GM12878 (cell line): ENCODE results near the gene SLC1A2. TPM values are rescaled to one million over a fixed set of nuclear protein-coding genes. Genes with fewer than 3 reads are reported as not detected.

Experiments
- ATAC-seq: fragments of 200-7000 bp; cut with Tn5 transposase; 3 replicates; pipeline ENCODE4 v1.9.1; 2020; ENCODE audit warnings: mild to moderate bottlenecking, moderate library complexity
- BruUV-seq: library from RNA; stranded (reverse); fragments of 400-500 nt; replicated peaks from 2 replicates; lab custom pipeline; 2021; lab: Mats Ljungman, UMichigan
- CTCF ChIA-PET: fragments of 300-600 bp; sonication (Branson Sonifier 250); formaldehyde crosslinking; extraction: SDS; loops from one replicate; lab custom pipeline; 2021; ENCODE audit warnings: inconsistent platforms; lab: Yijun Ruan, JAX
- POLR2A ChIA-PET: fragments of 350-600 bp; formaldehyde crosslinking; extraction: SDS; loops from one replicate; lab custom pipeline; 2021; ENCODE audit warnings: inconsistent platforms; lab: Charles Lee
- RAD21 ChIA-PET: fragments of 300-600 bp; sonication (Branson Sonifier 250); formaldehyde crosslinking; loops from one replicate; lab custom pipeline; 2023; ENCODE audit warnings: antibody characterized with exemption; ENCODE audit not compliant: unreplicated experiment; lab: Charles Lee
- SMC1A ChIA-PET: fragments of 300-600 bp; sonication (Branson Sonifier 250); formaldehyde crosslinking; loops from one replicate; lab custom pipeline; 2023; ENCODE audit not compliant: unreplicated experiment, uncharacterized antibody; lab: Charles Lee
- DNase-seq: peaks from one replicate; pipeline ENCODE4 v3.0.0-alpha.2; 2011; ENCODE audit warnings: low read depth, low spot score
- FAIRE-seq: peaks from 3 replicates; lab custom pipeline; 2011; peaks lifted over from hg19 to GRCh38; lab: Jason Lieb, UNC
- H2AFZ ChIP-seq: 2 replicates; pipeline ENCODE4 v1.6.0; 2011; ENCODE audit warnings: low read depth, low read length, control low read depth; ENCODE audit not compliant: control insufficient read depth
- H3K27ac ChIP-seq: 2 replicates; pipeline ENCODE4 v1.5.1; 2011; ENCODE audit warnings: control low read depth; ENCODE audit not compliant: control insufficient read depth, insufficient read depth
- H3K27me3 ChIP-seq, 2 experiments: replicated peaks in 1 of 2; 2 replicates each; pipeline versions ENCODE4 v1.6.0 to v1.6.1; 2011; ENCODE audit warnings: low read length in 1 of 2; ENCODE audit not compliant: control insufficient read depth in 2 of 2, insufficient read depth in 2 of 2
- H3K36me3 ChIP-seq, 2 experiments: 2 replicates each; pipeline ENCODE4 v1.5.1; 2011; ENCODE audit warnings: low read length in 1 of 2; ENCODE audit not compliant: control insufficient read depth in 2 of 2, insufficient read depth in 2 of 2
- H3K4me1 ChIP-seq: 2 replicates; pipeline ENCODE4 v1.6.1; 2011; ENCODE audit warnings: mild to moderate bottlenecking, low read length, moderate library complexity, mixed read lengths; ENCODE audit not compliant: control insufficient read depth, insufficient read depth
- H3K4me2 ChIP-seq: 2 replicates; pipeline ENCODE4 v1.6.0; 2011; ENCODE audit warnings: control low read depth; ENCODE audit not compliant: control insufficient read depth, insufficient read depth
- H3K4me3 ChIP-seq: fragments of 200-600 bp; sonication (generic); 2 replicates; pipeline ENCODE4 v1.5.1; 2016
- H3K79me2 ChIP-seq: 2 replicates; pipeline ENCODE4 v1.6.0; 2011; ENCODE audit warnings: low read length; ENCODE audit not compliant: control insufficient read depth, insufficient read depth
- H3K9ac ChIP-seq: 2 replicates; pipeline ENCODE4 v1.8.0; 2011; ENCODE audit warnings: low read length, control low read depth, mixed read lengths; ENCODE audit not compliant: control insufficient read depth, insufficient read depth
- H3K9me3 ChIP-seq: replicated peaks from 3 replicates; pipeline ENCODE4 v1.5.1; 2011; ENCODE audit warnings: mild to moderate bottlenecking, low read length; ENCODE audit not compliant: control insufficient read depth, insufficient read depth
- H4K20me1 ChIP-seq: 2 replicates; pipeline ENCODE4 v1.6.0; 2011; ENCODE audit not compliant: control insufficient read depth, insufficient read depth
- ASH2L ChIP-seq: fragments of 300-600, 200-600 bp; sonication (generic); IDR thresholded peaks from 2 replicates; pipeline ENCODE4 v1.6.1; 2017; ENCODE audit warnings: low read depth, mild to moderate bottlenecking, borderline replicate concordance
- BRCA1 ChIP-seq: IDR thresholded peaks from 2 replicates; pipeline ENCODE4 v1.6.1; 2011; ENCODE audit warnings: low read depth, low read length, improper control_type of control experiment
- IRF4 ChIP-seq: IDR thresholded peaks from 2 replicates; pipeline ENCODE4 v1.6.1; 2011; ENCODE audit warnings: low read depth, low read length
- MTA2 ChIP-seq: fragments of 450-650 bp; IDR thresholded peaks from 2 replicates; pipeline ENCODE4 v1.6.1; 2016; ENCODE audit warnings: low read depth, mild to moderate bottlenecking, moderate library complexity
- MXI1 ChIP-seq: fragments of 150-350 bp; IDR thresholded peaks from 2 replicates; pipeline ENCODE4 v1.6.1; 2011; ENCODE audit warnings: low read depth, mild to moderate bottlenecking, inconsistent platforms, low read length, improper control_type of control experiment
- NFYB ChIP-seq: IDR thresholded peaks from 2 replicates; pipeline ENCODE4 v1.6.1; 2011; ENCODE audit warnings: low read depth, mild to moderate bottlenecking, low read length, improper control_type of control experiment, moderate library complexity; ENCODE audit not compliant: insufficient read depth
- POLR2AphosphoS5 ChIP-seq: IDR thresholded peaks from 2 replicates; pipeline ENCODE4 v1.6.1; 2011; ENCODE audit warnings: mild to moderate bottlenecking, low read length, inconsistent platforms
- RCOR1 ChIP-seq: conservative IDR thresholded peaks from 2 replicates; pipeline ENCODE4 v1.6.1; 2012; ENCODE audit warnings: low read depth, low read length, improper control_type of control experiment
- SUPT20H ChIP-seq: IDR thresholded peaks from 2 replicates; pipeline ENCODE4 v1.6.1; 2011; ENCODE audit warnings: low read depth, mild to moderate bottlenecking, low read length, moderate library complexity, borderline replicate concordance; ENCODE audit not compliant: control insufficient read depth
- WGBS: methylation state at CpG from one replicate; pipeline ENCODE4 v1.1.6; 2016; ENCODE audit warnings: low lambda C conversion rate; ENCODE audit not compliant: insufficient replicate concordance, insufficient coverage; ENCODE audit errors: missing lambda C conversion rate; 5-methylcytosine and 5-hydroxymethylcytosine counted together
- in situ Hi-C: fragments of 300-500 bp; cut with MboI; formaldehyde crosslinking; loops from 9 replicates; pipeline ENCODE4 v1.14.3; 2018; ENCODE audit warnings: mixed read lengths
- intact Hi-C: fragments of 100-400 bp; cut with micrococcal nuclease; formaldehyde crosslinking; loops from one replicate; pipeline ENCODE4 v1.14.2; 2022; ENCODE audit not compliant: unreplicated experiment
- polyA plus RNA-seq, 11 experiments: library from polyadenylated mRNA; depleted of rRNA in 4 of 11; unstranded in 6 of 11; stranded (reverse) in 5 of 11; fragments of >200 nt; fragmentation: Nextera tagmentation in 4 of 11; fragmentation: Illumina TruSeq in 1 of 11; extraction: Ambion mirVana in 4 of 11; extraction: Trizol in 1 of 11; gene quantifications; 1 replicate in 1 of 11; 2 replicates in 10 of 11; pipeline versions ENCODE4 v1.2.1 to v1.2.3, GENCODE V29; 2011 to 2016; ENCODE audit warnings: inconsistent platforms in 2 of 11, missing spikeins in 2 of 11, low read depth in 1 of 11
- total RNA-seq, 4 experiments: library from RNA; depleted of rRNA in 3 of 4; stranded (reverse); fragments of >200 nt in 3 of 4; fragmentation: Illumina TruSeq in 1 of 4; extraction: Trizol in 1 of 4; gene quantifications; 2 replicates each; pipeline versions ENCODE4 v1.2.1 to v1.2.3, GENCODE V29; 2013 to 2021
- TF ChIP-seq, protein P1 (sequence below): fragments of 450-650 bp; IDR thresholded peaks from 2 replicates; pipeline ENCODE4 v1.6.1; 2017; ENCODE audit warnings: antibody characterized with exemption, mild to moderate bottlenecking, moderate library complexity
- TF ChIP-seq, protein P2 (sequence below): fragments of 450-650 bp; conservative IDR thresholded peaks from 2 replicates; pipeline ENCODE4 v1.6.1; 2017; ENCODE audit warnings: mild to moderate bottlenecking, moderate library complexity
- TF ChIP-seq, protein P3 (sequence below), 3 experiments: IDR thresholded peaks in 2 of 3; conservative IDR thresholded peaks in 1 of 3; 2 replicates each; pipeline ENCODE4 v1.5.1; 2011; ENCODE audit warnings: low read depth in 3 of 3, low read length in 3 of 3, mild to moderate bottlenecking in 3 of 3, control low read depth in 2 of 3, moderate library complexity in 2 of 3, inconsistent platforms in 1 of 3, mixed read lengths in 1 of 3; ENCODE audit not compliant: control insufficient read depth in 2 of 3, insufficient read depth in 1 of 3; ENCODE audit errors: extremely low read depth in 1 of 3
- TF ChIP-seq, protein P4 (sequence below): IDR thresholded peaks from 2 replicates; pipeline ENCODE4 v1.6.1; 2012; ENCODE audit warnings: low read depth, low read length, improper control_type of control experiment
- TF ChIP-seq, protein P5 (sequence below): IDR thresholded peaks from 2 replicates; pipeline ENCODE4 v1.6.1; 2011; ENCODE audit warnings: low read depth, mild to moderate bottlenecking, low read length, moderate library complexity, borderline replicate concordance; ENCODE audit errors: extremely low read depth

The SLC1A2 gene
- total and polyA plus RNA-seq, 10 of the 15 experiments (the other 5 are each of a cell fraction or from before 2014, with no cell fraction given), result 0.01 to 0.84 (median 0.22) TPM; not detected in 1

DNA sequence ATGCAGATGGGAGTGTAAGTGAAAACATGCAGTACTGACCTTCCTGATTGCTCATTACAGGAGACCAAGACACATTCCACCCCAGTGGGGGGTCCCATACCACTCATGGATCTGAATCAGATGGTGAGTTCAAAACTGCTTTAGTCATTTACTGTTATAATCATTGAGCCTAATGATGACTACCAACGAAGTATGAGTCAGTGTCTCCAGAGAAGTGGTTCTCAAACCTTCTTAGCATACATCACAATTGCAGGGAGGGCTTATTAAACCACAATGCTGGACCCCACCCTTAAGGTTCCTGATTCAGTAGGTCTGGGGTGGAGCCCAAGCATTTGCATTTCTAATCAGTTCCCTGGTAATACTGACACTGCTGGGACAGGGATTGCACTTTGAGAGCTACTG, 204.6 kb downstream of the SLC1A2 start:
- ChIA-PET SMC1A (interaction anchor here (0.7 to 1.9 kb wide), 2 partner anchors 10 to 29 kb away, joined by 3 to 5 read pairs; no protein-coding TSS in a partner anchor), RAD21 (no interaction called here), POLR2A (no interaction called here), CTCF (interaction anchor here (0.8 to 1.4 kb wide), 2 partner anchors 21 to 90 kb away, joined by 3 read pairs; no protein-coding TSS in a partner anchor)
- H2AFZ ChIP-seq, result no peak overlapping the region
- 0% methylated on average over 1 of the region's 1 CpG for WGBS
- peaks cover 2% of the 10 kb centered on the region; the same call in 1 of the 3 replicates for H3K9me3 ChIP-seq
- no peak overlapping the region for H3K9ac ChIP-seq
- BruUV-seq, result no TSS peak
- intact Hi-C loops (no loop called here), in situ Hi-C loops (no loop called here)
- H3K4me3 ChIP-seq, result no peak overlapping the region
- H3K27me3 ChIP-seq, result no peaks in the 10 kb centered on the region
- H4K20me1 ChIP-seq, result no peaks in the 10 kb centered on the region
- no peak for FAIRE-seq
- H3K4me2 ChIP-seq, result no peak overlapping the region
- no peak for DNase-seq
- ATAC-seq, result no peak
- no peaks in the 10 kb centered on the region for H3K79me2 ChIP-seq
- H3K27ac ChIP-seq, result no peak overlapping the region
- H3K36me3 ChIP-seq, result peaks cover 3 to 7% of the 10 kb centered on the region in 2 experiments; a peak in 3 of 4 replicates
- no peaks in the 10 kb centered on the region for H3K4me1 ChIP-seq
- TF ChIP-seq ASH2L, result no peak
- TF ChIP-seq, protein P1, sequence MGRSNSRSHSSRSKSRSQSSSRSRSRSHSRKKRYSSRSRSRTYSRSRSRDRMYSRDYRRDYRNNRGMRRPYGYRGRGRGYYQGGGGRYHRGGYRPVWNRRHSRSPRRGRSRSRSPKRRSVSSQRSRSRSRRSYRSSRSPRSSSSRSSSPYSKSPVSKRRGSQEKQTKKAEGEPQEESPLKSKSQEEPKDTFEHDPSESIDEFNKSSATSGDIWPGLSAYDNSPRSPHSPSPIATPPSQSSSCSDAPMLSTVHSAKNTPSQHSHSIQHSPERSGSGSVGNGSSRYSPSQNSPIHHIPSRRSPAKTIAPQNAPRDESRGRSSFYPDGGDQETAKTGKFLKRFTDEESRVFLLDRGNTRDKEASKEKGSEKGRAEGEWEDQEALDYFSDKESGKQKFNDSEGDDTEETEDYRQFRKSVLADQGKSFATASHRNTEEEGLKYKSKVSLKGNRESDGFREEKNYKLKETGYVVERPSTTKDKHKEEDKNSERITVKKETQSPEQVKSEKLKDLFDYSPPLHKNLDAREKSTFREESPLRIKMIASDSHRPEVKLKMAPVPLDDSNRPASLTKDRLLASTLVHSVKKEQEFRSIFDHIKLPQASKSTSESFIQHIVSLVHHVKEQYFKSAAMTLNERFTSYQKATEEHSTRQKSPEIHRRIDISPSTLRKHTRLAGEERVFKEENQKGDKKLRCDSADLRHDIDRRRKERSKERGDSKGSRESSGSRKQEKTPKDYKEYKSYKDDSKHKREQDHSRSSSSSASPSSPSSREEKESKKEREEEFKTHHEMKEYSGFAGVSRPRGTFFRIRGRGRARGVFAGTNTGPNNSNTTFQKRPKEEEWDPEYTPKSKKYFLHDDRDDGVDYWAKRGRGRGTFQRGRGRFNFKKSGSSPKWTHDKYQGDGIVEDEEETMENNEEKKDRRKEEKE, result no peak
- TF ChIP-seq NFYB, result no peak
- no peak for TF ChIP-seq SUPT20H
- no peak for TF ChIP-seq RCOR1
- TF ChIP-seq, protein P2, sequence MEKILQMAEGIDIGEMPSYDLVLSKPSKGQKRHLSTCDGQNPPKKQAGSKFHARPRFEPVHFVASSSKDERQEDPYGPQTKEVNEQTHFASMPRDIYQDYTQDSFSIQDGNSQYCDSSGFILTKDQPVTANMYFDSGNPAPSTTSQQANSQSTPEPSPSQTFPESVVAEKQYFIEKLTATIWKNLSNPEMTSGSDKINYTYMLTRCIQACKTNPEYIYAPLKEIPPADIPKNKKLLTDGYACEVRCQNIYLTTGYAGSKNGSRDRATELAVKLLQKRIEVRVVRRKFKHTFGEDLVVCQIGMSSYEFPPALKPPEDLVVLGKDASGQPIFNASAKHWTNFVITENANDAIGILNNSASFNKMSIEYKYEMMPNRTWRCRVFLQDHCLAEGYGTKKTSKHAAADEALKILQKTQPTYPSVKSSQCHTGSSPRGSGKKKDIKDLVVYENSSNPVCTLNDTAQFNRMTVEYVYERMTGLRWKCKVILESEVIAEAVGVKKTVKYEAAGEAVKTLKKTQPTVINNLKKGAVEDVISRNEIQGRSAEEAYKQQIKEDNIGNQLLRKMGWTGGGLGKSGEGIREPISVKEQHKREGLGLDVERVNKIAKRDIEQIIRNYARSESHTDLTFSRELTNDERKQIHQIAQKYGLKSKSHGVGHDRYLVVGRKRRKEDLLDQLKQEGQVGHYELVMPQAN, result no peak
- no peak for TF ChIP-seq MTA2
- no peak for TF ChIP-seq IRF4
- TF ChIP-seq, protein P3, sequence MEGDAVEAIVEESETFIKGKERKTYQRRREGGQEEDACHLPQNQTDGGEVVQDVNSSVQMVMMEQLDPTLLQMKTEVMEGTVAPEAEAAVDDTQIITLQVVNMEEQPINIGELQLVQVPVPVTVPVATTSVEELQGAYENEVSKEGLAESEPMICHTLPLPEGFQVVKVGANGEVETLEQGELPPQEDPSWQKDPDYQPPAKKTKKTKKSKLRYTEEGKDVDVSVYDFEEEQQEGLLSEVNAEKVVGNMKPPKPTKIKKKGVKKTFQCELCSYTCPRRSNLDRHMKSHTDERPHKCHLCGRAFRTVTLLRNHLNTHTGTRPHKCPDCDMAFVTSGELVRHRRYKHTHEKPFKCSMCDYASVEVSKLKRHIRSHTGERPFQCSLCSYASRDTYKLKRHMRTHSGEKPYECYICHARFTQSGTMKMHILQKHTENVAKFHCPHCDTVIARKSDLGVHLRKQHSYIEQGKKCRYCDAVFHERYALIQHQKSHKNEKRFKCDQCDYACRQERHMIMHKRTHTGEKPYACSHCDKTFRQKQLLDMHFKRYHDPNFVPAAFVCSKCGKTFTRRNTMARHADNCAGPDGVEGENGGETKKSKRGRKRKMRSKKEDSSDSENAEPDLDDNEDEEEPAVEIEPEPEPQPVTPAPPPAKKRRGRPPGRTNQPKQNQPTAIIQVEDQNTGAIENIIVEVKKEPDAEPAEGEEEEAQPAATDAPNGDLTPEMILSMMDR (IDR thresholded peaks at IDR 0.05 in 2 of 3, conservative IDR thresholded peaks at IDR 0.05 in 1 of 3; ENCODE audit: control insufficient read depth in 2 of 3, extremely low read depth in 1 of 3, insufficient read depth in 1 of 3, low read depth in 3 of 3, low read length in 3 of 3), result no peak
- TF ChIP-seq, protein P4, sequence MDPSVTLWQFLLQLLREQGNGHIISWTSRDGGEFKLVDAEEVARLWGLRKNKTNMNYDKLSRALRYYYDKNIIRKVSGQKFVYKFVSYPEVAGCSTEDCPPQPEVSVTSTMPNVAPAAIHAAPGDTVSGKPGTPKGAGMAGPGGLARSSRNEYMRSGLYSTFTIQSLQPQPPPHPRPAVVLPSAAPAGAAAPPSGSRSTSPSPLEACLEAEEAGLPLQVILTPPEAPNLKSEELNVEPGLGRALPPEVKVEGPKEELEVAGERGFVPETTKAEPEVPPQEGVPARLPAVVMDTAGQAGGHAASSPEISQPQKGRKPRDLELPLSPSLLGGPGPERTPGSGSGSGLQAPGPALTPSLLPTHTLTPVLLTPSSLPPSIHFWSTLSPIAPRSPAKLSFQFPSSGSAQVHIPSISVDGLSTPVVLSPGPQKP, result no peak
- TF ChIP-seq POLR2AphosphoS5, result no peak
- no peak for TF ChIP-seq BRCA1
- TF ChIP-seq MXI1, result no peak
- TF ChIP-seq, protein P5, sequence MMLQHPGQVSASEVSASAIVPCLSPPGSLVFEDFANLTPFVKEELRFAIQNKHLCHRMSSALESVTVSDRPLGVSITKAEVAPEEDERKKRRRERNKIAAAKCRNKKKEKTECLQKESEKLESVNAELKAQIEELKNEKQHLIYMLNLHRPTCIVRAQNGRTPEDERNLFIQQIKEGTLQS, result no peak
